Measurements from ENCODE around the gene COL21A1.

The COL21A1 gene

DNA sequence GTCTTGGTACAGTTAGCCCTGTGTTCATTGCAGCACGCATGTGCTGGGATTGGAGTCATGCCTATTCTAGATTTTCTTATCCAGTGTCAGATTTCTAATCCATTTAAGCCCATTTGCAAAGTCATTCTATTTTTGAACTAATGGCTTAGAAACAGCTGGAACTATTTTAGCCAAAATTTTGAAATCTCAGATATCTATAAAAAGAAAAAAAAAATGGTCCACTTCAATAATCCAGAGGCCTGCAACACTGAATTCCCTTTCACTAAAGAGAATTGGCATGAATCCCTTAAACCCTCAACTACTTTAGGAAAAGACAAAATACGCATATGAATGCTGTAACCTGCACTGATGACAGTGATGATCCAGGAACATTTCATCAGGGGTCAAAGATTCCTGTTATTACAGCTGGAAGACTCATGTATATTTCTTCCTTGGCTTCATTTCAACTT is 1.5 kb downstream of the COL21A1 start:
- no peak for DNase-seq (ENCODE audit: low read depth in 2 of 2)

GRCh38 chr6:56244528-56245253 is 2.7 kb downstream of the COL21A1 start:
- no peak for DNase-seq (ENCODE audit: low read depth in 2 of 2)

DNA sequence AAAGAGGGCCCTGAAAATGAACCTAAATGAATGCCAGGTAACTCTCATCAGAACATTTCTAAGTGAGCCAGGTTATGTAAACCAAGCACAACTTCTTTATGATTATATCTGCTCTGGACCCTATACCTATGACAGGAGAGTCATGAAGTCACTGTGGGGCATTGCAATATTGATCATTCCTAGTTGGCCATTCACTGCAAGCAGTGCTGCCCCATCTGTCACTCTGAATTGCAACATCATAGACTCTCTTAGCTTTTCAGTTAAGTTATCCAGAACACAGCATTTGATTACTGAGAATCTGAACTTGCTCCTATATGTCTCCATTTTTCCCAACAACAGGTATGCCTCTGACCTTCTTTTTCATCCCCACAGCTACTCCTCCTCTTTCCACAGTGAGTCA is 3.3 kb downstream of the COL21A1 start:
- no peak for DNase-seq (ENCODE audit: low read depth in 2 of 2)

GRCh38 chr6:56243518-56244070 is 3.8 kb downstream of the COL21A1 start:
- DNase-seq (ENCODE audit: low read depth in 2 of 2), result no peak

- no peak for DNase-seq (ENCODE audit: low read depth in 2 of 2)
Observed at GRCh38 chr6:56242346-56242745, 5.0 kb downstream of the COL21A1 start.

DNA sequence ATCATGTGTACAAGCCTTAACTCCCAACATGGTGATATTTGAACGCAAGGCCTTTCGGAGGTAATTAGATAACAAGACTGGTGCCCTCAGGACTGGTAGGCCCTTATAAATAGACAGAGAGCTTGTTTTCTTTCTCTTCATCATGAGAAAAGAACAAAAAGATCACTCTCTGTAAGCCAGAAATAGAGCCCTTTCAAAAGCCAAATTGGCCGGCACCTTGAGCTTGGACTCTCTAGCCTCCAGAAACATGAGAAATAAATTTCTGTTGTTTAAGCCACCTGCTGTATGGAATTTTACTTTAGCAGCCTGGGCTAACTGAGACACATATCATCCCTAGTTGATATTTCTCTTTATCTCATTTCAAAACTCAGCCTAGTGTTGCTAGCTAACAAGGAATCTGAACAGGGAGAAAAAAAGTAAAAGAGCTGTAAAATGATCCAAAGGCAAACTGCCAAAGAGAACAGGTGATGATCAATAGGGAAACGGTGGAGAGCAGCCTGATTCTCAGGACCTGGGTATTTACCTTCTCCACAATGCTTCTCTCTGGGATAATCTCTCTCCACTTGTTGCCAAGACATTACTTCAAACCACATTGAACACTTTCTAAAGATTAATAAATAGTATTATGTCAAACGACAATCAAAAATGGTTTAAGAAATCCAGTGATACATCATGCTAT is 6.1 kb downstream of the COL21A1 start:
- no peak for DNase-seq (ENCODE audit: low read depth in 2 of 2)

DNA sequence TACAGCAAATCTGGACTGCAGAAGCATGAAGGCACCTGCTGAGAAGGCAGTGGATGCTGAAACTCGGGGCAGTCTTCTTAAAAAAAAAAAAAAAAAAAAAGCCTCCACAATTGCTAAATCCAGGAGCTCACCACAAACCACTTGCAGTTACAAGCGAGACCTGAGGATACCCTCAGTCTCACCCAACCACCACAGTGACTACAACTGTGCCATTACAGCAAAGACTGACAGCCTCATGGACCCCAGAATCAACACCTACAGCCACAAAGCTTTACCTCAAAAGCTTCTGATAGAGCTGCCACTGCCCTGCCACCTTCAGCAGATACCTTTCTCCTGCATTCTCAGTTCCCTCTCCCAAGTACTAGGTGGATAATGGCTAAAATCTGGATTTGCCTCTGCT is 9.0 kb downstream of the COL21A1 start:
- no peak for DNase-seq (ENCODE audit: low read depth in 2 of 2)

DNA sequence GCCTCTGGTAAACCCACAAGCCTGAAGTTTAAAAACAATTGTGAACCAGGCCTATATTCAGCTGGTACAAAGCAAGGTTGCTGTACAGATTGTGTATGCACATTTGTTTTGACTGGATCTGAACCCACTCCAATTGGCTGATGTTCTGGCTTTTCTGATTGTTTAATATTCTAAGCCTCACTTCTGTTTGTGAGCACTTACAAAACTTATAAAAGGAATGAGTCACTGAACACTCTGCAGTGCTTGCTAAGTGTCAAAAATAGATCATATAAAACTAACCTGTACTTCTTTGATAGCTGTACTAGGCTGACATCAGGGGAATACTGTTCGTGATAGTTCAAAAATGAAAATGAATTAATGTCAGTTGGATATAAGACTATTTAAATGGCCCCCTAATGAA is 12.1 kb downstream of the COL21A1 start:
- DNase-seq (ENCODE audit: low read depth in 2 of 2), result no peak

DNA sequence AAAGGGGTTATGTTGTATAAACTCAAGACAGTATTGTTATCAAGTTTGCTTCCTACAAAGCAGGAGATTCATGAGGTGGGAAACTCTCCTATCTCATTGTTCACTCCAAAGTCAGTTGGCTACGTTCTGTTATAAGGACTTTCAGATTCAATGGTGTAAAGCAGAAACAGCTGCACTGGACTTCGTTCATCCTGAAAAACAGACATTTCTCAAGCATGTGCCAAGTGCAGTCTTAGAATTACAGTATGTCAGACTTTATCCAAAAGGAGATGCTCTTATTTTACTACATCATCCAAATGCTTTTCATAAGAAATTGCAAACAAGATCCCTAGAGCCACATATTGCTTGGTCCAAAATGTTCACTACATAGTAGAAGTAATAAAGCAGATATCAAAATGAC is 14.9 kb downstream of the COL21A1 start:
- no peak for DNase-seq (ENCODE audit: low read depth in 2 of 2)

GRCh38 chr6:56231827-56232226 is 15.6 kb downstream of the COL21A1 start:
- DNase-seq (ENCODE audit: low read depth in 2 of 2), result no peak

DNA sequence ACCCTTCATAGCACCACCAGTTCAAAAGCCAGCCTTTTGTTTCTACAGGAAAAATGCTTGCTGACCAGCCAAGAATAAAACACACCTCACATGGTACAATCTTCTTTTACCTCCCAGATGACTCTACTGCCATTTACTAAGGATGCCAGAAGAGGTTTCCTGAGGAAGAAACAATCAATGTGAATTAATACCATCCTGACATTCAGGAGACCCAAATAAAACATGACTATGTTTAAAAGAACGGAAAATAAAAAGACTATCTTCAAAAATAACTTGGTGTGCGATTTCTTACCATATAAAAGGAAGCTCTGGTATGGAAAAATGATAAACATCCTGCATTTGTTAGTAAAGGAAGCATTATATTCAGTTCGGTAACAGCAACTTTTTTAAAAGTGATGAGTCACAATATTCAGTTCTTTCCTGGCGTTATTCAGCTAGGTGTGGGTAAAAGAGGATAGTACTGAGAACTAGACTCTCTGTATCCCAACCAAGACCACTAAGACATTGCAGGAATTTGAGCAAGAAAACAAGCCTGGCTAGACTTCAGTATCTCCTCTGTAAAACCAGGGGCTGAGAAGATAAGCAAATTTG is 16.3 kb downstream of the COL21A1 start:
- no peak for DNase-seq (ENCODE audit: low read depth in 2 of 2)

GRCh38 chr6:56227071-56227879 is 20.1 kb downstream of the COL21A1 start:
- DNase-seq (ENCODE audit: low read depth in 2 of 2), result no peak

DNA sequence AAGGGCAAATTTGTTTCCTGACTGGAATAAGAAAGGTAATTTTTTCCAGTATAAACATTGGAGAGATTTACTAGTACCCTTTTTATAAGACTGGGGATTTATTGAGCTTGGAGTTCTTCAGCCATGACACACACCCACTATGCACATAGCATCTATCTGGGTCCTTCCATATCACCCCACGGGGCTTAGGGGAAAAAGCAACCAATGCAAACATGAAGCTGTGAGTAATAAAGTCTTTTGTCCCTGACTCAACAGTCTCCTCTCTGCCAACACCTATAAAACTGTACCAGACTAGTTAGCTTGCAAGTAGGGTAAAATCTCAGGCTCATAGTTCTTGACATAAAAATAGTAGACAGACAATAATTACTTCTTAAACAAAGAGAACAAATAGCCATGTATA is 23.4 kb downstream of the COL21A1 start:
- DNase-seq (ENCODE audit: low read depth in 2 of 2), result no peak

DNA sequence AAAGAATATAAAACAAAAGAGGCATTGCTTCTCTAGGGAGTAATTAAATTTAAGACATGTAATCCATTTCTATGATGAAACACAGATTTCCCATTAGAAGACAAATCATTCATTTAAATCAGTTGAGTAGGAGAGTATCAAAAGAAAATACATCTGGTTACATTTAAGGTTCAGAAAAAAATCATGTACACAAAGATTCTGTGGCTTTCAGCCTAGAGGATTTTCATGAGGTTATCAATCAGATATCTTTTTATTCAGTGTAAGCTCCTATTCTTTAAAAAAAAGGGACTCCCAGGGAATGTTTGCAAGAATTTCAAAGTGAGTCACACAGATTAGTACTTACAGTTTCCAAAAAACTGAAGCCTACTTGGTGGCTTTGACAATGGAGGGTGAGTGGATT is 24.9 kb downstream of the COL21A1 start:
- no peak for DNase-seq (ENCODE audit: low read depth in 2 of 2)

- no peak for DNase-seq (ENCODE audit: low read depth in 2 of 2)
Observed at GRCh38 chr6:56220078-56220477, 27.3 kb downstream of the COL21A1 start.

- DNase-seq (ENCODE audit: low read depth in 2 of 2), result no peak
Observed at GRCh38 chr6:56214703-56215101, 32.7 kb downstream of the COL21A1 start.

DNA sequence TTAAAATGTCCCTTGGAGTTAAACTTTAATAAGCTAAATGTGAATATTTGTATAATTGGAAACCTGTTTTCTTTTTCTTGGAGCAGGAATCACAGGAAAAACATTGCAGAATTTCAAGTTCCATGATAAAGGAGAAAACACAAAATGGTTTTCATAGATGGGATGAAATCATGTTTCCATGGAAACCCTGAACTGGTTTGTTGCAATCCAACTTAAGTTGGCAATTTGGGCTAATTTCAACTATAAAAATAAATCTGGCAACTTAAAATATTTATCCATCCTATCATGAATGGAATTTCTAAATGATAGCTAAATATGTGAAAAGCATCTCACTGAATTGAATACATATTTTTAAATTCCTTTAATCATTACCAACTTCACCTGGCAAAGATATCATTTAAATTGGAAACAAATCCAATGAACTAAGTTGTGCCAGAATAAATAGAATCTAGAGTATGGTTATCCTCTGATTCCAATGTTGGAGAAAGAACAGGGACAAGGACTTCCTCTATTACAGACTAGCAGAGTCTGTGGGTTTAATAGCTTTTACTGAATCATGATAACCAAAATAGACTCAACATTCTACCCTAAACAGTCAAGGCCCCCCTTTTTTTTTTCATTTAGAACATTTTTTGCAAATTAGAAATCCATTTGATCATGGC is 33.2 kb downstream of the COL21A1 start:
- DNase-seq (ENCODE audit: low read depth in 2 of 2), result no peak

- DNase-seq (ENCODE audit: low read depth in 2 of 2), result no peak
Observed at GRCh38 chr6:56211724-56212123, 35.7 kb downstream of the COL21A1 start.

- DNase-seq (ENCODE audit: low read depth in 2 of 2), result no peak
Observed at GRCh38 chr6:56204134-56204533, 43.2 kb downstream of the COL21A1 start.

- DNase-seq (ENCODE audit: low read depth in 2 of 2), result no peak
Observed at GRCh38 chr6:56199956-56200355, 47.4 kb downstream of the COL21A1 start.

DNA sequence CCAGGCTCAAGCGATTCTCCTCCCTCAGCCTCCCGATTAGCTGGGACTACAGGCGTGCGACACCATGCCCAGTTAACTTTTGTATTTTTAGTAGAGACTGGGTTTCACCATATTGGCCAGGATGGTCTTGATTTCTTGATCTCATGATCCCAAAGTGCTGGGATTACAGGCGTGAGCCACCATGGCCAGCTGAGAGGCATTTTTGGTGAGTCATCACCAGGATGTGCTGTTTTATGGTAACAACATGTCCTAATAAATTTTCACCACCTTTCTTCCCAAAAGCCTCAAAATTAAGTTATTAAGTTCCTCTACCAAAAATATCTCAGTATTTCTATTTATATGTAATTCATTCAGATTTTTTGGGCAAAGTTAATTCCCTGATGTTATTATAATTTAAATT is 53.5 kb downstream of the COL21A1 start:
- DNase-seq (ENCODE audit: low read depth in 2 of 2), result no peak
